WTC11 (cell line): ENCODE results near the gene PACSIN3. TPM values are rescaled to one million over a fixed set of nuclear protein-coding genes. Genes with fewer than 3 reads are reported as not detected.

ENCODE experiments used
- ATAC-seq: fragments of 200-7000 bp; cut with Tn5 transposase; 2 replicates; pipeline ENCODE4 v1.10.0; 2021; ENCODE audit warnings: mild to moderate bottlenecking, moderate library complexity
- CTCF ChIA-PET: fragments of 300-600 bp; sonication (Branson Sonifier 250); formaldehyde crosslinking; loops from one replicate; lab custom pipeline; 2021; ENCODE audit warnings: antibody characterized with exemption; lab: Charles Lee
- POLR2A ChIA-PET: fragments of 350-600 bp; sonication (Branson Sonifier 250); formaldehyde crosslinking; loops from one replicate; lab custom pipeline; 2021; ENCODE audit warnings: antibody characterized with exemption; lab: Charles Lee
- DNase-seq: peaks from one replicate; pipeline ENCODE4 v3.0.0; 2021; ENCODE audit warnings: low spot score
- H3K27ac Mint-ChIP-seq: 2 replicates; pipeline ENCODE4 v1.8.0; 2021; ENCODE audit warnings: mixed read lengths
- H3K27me3 Mint-ChIP-seq: 2 replicates; pipeline ENCODE4 v1.8.0; 2021; ENCODE audit warnings: low read depth, mild to moderate bottlenecking, moderate library complexity, mixed read lengths
- H3K36me3 Mint-ChIP-seq: 2 replicates; pipeline ENCODE4 v1.8.0; 2021; ENCODE audit warnings: mixed read lengths
- H3K4me1 Mint-ChIP-seq: 2 replicates; pipeline ENCODE4 v1.8.0; 2022; ENCODE audit warnings: mixed read lengths
- H3K4me3 Mint-ChIP-seq: 2 replicates; pipeline ENCODE4 v1.8.0; 2021; ENCODE audit warnings: mild to moderate bottlenecking, moderate library complexity, mixed read lengths
- H3K9me3 Mint-ChIP-seq: 2 replicates; pipeline ENCODE4 v1.8.0; 2021; ENCODE audit warnings: mixed read lengths
- ESRRA ChIP-seq: sonication (generic); formaldehyde crosslinking; IDR thresholded peaks from 2 replicates; pipeline ENCODE4 v1.8.1; 2022; ENCODE audit warnings: mild to moderate bottlenecking, missing genetic modification reagents, borderline replicate concordance
- FOXP1 ChIP-seq: sonication (generic); formaldehyde crosslinking; IDR thresholded peaks from 2 replicates; pipeline ENCODE4 v1.8.0; 2022; ENCODE audit warnings: missing genetic modification reagents, mild to moderate bottlenecking, moderate library complexity, borderline replicate concordance
- GTF2I ChIP-seq: fragments of 250-450 bp; sonication (Bioruptor Pico); conservative IDR thresholded peaks from 2 replicates; pipeline ENCODE4 v1.4.0; 2021; ENCODE audit warnings: mild to moderate bottlenecking
- KAT7 ChIP-seq: sonication (generic); formaldehyde crosslinking; IDR thresholded peaks from 2 replicates; pipeline ENCODE4 v1.8.1; 2023; ENCODE audit warnings: missing genetic modification reagents, mild to moderate bottlenecking, borderline replicate concordance
- NFE2L1 ChIP-seq: sonication (generic); formaldehyde crosslinking; IDR thresholded peaks from 2 replicates; pipeline ENCODE4 v1.8.1; 2023; ENCODE audit warnings: missing genetic modification reagents
- NFYB ChIP-seq: sonication (generic); formaldehyde crosslinking; conservative IDR thresholded peaks from 2 replicates; pipeline ENCODE4 v1.8.0; 2022; ENCODE audit warnings: low read depth, missing genetic modification reagents
- NR3C1 ChIP-seq: sonication (generic); formaldehyde crosslinking; conservative IDR thresholded peaks from 2 replicates; pipeline ENCODE4 v1.8.1; 2023; ENCODE audit warnings: low read depth, mild to moderate bottlenecking, missing genetic modification reagents
- RORB ChIP-seq: fragments of 250-450 bp; sonication (Bioruptor Pico); IDR thresholded peaks from 2 replicates; pipeline ENCODE4 v1.9.0; 2021; ENCODE audit warnings: mild to moderate bottlenecking
- TP53 ChIP-seq: sonication (generic); formaldehyde crosslinking; IDR thresholded peaks from 2 replicates; pipeline ENCODE4 v1.8.1; 2023; ENCODE audit warnings: mild to moderate bottlenecking, missing genetic modification reagents
- ZNF317 ChIP-seq: sonication (generic); formaldehyde crosslinking; IDR thresholded peaks from 2 replicates; pipeline ENCODE4 v1.8.1; 2023; ENCODE audit warnings: low read depth, mild to moderate bottlenecking, moderate library complexity, missing genetic modification reagents, borderline replicate concordance
- ZNF396 ChIP-seq: fragments of 250-450 bp; sonication (Bioruptor Pico); IDR thresholded peaks from 2 replicates; pipeline ENCODE4 v1.8.0; 2021; ENCODE audit warnings: mild to moderate bottlenecking, moderate library complexity, borderline replicate concordance
- total RNA-seq: library from RNA; stranded (reverse); gene quantifications from 3 replicates; pipeline ENCODE4 v1.2.3, GENCODE V29; 2021
- TF ChIP-seq, protein P1 (sequence below): sonication (generic); formaldehyde crosslinking; IDR thresholded peaks from 2 replicates; pipeline ENCODE4 v1.8.0; 2022; ENCODE audit warnings: missing genetic modification reagents
- TF ChIP-seq, protein P2 (sequence below): sonication (generic); formaldehyde crosslinking; IDR thresholded peaks from 2 replicates; pipeline ENCODE4 v1.8.0; 2022; ENCODE audit warnings: mild to moderate bottlenecking, missing genetic modification reagents
- TF ChIP-seq, protein P3 (sequence below): fragments of 250-450 bp; sonication (Bioruptor Pico); IDR thresholded peaks from 2 replicates; pipeline ENCODE4 v2.1.2; 2022; ENCODE audit warnings: mild to moderate bottlenecking, moderate library complexity
- TF ChIP-seq, protein P4 (sequence below): sonication (generic); formaldehyde crosslinking; conservative IDR thresholded peaks from 2 replicates; pipeline ENCODE4 v1.8.1; 2022; ENCODE audit warnings: mild to moderate bottlenecking, missing genetic modification reagents
- TF ChIP-seq, protein P5 (sequence below): fragments of 250-450 bp; sonication (Bioruptor Pico); IDR thresholded peaks from 2 replicates; pipeline ENCODE4 v1.9.0; 2021; ENCODE audit warnings: mild to moderate bottlenecking, borderline replicate concordance
- TF ChIP-seq, protein P6 (sequence below): sonication (generic); formaldehyde crosslinking; IDR thresholded peaks from 2 replicates; pipeline ENCODE4 v1.8.0; 2022; ENCODE audit warnings: mild to moderate bottlenecking, missing genetic modification reagents

Gene PACSIN3
- total RNA-seq, 1 experiment from 2014 or later: 76.8 TPM

DNA sequence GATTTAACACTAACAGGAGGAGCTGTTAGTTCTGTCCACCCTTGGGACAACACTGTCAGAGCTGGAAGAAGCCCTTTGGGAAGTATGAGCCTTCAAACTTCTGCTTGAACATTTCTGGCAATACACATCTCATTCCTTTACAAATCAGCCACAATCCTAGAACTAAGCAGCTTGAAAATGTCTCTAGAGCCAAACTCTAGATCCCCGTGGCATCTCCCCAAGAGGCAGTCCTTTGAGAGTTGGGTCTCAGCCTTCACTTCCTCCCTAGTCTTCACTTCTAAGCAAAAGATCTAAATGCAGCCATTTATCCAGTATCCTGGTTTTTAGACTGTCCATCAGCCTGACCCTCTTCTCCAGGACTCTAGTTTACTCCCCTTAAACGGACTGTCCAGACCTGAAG lies 36.5 kb downstream of the PACSIN3 start (continued):
- TF ChIP-seq, protein P1, sequence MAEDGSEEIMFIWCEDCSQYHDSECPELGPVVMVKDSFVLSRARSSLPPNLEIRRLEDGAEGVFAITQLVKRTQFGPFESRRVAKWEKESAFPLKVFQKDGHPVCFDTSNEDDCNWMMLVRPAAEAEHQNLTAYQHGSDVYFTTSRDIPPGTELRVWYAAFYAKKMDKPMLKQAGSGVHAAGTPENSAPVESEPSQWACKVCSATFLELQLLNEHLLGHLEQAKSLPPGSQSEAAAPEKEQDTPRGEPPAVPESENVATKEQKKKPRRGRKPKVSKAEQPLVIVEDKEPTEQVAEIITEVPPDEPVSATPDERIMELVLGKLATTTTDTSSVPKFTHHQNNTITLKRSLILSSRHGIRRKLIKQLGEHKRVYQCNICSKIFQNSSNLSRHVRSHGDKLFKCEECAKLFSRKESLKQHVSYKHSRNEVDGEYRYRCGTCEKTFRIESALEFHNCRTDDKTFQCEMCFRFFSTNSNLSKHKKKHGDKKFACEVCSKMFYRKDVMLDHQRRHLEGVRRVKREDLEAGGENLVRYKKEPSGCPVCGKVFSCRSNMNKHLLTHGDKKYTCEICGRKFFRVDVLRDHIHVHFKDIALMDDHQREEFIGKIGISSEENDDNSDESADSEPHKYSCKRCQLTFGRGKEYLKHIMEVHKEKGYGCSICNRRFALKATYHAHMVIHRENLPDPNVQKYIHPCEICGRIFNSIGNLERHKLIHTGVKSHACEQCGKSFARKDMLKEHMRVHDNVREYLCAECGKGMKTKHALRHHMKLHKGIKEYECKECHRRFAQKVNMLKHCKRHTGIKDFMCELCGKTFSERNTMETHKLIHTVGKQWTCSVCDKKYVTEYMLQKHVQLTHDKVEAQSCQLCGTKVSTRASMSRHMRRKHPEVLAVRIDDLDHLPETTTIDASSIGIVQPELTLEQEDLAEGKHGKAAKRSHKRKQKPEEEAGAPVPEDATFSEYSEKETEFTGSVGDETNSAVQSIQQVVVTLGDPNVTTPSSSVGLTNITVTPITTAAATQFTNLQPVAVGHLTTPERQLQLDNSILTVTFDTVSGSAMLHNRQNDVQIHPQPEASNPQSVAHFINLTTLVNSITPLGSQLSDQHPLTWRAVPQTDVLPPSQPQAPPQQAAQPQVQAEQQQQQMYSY: no peak
- TF ChIP-seq GTF2I (no peak), NFYB (CRISPR knock-in tag) (no peak)

DNA sequence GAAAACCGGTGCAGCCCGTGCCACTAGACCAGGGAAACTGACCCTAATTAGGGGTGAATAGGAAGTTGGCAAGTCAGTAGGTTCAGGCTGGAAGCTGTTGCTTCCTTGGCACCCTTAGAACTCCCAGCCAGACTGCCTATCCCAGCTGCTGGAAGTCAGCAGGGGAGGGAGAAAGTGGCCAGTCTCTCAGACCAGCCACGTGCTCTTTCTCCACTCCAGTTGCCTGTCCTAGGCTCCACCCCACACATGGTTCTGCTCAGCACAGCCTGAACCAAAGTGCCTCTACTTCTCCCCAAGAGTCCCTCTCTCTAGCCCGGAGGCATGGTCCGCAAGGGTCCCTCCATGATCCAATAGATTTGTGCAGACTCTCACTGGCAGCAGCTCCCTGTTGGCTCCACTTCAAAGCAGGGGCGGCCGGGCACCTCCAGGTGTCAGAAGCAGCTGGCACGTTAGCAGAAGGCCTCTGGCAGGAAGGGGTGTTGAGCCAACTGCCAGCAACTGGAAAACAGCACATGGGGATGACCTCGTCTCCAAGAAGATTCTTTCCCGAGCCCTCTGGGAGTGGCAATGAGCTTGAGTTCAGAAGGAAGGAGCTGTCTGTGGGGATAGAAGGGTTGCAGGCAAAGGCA lies 37.2 kb downstream of the PACSIN3 start:
- CTCF ChIA-PET: no interaction called here
- Mint-ChIP-seq H3K9me3 (no peaks in the 10 kb centered on the region), H3K4me3 (no peak overlapping the region), H3K27me3 (no peaks in the 10 kb centered on the region), H3K4me1 (peaks cover 9% of the 10 kb centered on the region), H3K27ac (no peak overlapping the region), H3K36me3 (no peaks in the 10 kb centered on the region)
- TF ChIP-seq, protein P2, sequence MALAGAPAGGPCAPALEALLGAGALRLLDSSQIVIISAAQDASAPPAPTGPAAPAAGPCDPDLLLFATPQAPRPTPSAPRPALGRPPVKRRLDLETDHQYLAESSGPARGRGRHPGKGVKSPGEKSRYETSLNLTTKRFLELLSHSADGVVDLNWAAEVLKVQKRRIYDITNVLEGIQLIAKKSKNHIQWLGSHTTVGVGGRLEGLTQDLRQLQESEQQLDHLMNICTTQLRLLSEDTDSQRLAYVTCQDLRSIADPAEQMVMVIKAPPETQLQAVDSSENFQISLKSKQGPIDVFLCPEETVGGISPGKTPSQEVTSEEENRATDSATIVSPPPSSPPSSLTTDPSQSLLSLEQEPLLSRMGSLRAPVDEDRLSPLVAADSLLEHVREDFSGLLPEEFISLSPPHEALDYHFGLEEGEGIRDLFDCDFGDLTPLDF (CRISPR knock-in tag): no peak
- TF ChIP-seq FOXP1 (CRISPR knock-in tag): no peak
- TF ChIP-seq, protein P3, sequence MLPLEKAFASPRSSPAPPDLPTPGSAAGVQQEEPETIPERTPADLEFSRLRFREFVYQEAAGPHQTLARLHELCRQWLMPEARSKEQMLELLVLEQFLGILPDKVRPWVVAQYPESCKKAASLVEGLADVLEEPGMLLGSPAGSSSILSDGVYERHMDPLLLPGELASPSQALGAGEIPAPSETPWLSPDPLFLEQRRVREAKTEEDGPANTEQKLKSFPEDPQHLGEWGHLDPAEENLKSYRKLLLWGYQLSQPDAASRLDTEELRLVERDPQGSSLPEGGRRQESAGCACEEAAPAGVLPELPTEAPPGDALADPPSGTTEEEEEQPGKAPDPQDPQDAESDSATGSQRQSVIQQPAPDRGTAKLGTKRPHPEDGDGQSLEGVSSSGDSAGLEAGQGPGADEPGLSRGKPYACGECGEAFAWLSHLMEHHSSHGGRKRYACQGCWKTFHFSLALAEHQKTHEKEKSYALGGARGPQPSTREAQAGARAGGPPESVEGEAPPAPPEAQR: no peak
- no peak for TF ChIP-seq ZNF317 (CRISPR knock-in tag)
- TF ChIP-seq, protein P4, sequence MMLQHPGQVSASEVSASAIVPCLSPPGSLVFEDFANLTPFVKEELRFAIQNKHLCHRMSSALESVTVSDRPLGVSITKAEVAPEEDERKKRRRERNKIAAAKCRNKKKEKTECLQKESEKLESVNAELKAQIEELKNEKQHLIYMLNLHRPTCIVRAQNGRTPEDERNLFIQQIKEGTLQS (CRISPR knock-in tag): no peak
- TF ChIP-seq ESRRA: no peak
- TF ChIP-seq, protein P5, sequence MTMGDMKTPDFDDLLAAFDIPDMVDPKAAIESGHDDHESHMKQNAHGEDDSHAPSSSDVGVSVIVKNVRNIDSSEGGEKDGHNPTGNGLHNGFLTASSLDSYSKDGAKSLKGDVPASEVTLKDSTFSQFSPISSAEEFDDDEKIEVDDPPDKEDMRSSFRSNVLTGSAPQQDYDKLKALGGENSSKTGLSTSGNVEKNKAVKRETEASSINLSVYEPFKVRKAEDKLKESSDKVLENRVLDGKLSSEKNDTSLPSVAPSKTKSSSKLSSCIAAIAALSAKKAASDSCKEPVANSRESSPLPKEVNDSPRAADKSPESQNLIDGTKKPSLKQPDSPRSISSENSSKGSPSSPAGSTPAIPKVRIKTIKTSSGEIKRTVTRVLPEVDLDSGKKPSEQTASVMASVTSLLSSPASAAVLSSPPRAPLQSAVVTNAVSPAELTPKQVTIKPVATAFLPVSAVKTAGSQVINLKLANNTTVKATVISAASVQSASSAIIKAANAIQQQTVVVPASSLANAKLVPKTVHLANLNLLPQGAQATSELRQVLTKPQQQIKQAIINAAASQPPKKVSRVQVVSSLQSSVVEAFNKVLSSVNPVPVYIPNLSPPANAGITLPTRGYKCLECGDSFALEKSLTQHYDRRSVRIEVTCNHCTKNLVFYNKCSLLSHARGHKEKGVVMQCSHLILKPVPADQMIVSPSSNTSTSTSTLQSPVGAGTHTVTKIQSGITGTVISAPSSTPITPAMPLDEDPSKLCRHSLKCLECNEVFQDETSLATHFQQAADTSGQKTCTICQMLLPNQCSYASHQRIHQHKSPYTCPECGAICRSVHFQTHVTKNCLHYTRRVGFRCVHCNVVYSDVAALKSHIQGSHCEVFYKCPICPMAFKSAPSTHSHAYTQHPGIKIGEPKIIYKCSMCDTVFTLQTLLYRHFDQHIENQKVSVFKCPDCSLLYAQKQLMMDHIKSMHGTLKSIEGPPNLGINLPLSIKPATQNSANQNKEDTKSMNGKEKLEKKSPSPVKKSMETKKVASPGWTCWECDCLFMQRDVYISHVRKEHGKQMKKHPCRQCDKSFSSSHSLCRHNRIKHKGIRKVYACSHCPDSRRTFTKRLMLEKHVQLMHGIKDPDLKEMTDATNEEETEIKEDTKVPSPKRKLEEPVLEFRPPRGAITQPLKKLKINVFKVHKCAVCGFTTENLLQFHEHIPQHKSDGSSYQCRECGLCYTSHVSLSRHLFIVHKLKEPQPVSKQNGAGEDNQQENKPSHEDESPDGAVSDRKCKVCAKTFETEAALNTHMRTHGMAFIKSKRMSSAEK (CRISPR knock-in tag): no peak
- TF ChIP-seq TP53 (CRISPR knock-in tag): no peak
- TF ChIP-seq NR3C1 (CRISPR knock-in tag): no peak
- TF ChIP-seq NFE2L1 (CRISPR knock-in tag): no peak
- TF ChIP-seq KAT7 (CRISPR knock-in tag): no peak
- no peak for TF ChIP-seq RORB
- no peak for TF ChIP-seq ZNF396 (CRISPR knock-in tag)
- TF ChIP-seq, protein P6, sequence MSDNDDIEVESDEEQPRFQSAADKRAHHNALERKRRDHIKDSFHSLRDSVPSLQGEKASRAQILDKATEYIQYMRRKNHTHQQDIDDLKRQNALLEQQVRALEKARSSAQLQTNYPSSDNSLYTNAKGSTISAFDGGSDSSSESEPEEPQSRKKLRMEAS: no peak
- no peak for DNase-seq
- POLR2A ChIA-PET: no interaction called here
- no peak for ATAC-seq
